GM03348 (cell line): ENCODE results near the gene LUM.

Experiments
- DNase-seq: peaks from one replicate; pipeline ENCODE4 v3.0.0; 2012; ENCODE audit warnings: low spot score

Gene LUM, protein sequence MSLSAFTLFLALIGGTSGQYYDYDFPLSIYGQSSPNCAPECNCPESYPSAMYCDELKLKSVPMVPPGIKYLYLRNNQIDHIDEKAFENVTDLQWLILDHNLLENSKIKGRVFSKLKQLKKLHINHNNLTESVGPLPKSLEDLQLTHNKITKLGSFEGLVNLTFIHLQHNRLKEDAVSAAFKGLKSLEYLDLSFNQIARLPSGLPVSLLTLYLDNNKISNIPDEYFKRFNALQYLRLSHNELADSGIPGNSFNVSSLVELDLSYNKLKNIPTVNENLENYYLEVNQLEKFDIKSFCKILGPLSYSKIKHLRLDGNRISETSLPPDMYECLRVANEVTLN

DNA sequence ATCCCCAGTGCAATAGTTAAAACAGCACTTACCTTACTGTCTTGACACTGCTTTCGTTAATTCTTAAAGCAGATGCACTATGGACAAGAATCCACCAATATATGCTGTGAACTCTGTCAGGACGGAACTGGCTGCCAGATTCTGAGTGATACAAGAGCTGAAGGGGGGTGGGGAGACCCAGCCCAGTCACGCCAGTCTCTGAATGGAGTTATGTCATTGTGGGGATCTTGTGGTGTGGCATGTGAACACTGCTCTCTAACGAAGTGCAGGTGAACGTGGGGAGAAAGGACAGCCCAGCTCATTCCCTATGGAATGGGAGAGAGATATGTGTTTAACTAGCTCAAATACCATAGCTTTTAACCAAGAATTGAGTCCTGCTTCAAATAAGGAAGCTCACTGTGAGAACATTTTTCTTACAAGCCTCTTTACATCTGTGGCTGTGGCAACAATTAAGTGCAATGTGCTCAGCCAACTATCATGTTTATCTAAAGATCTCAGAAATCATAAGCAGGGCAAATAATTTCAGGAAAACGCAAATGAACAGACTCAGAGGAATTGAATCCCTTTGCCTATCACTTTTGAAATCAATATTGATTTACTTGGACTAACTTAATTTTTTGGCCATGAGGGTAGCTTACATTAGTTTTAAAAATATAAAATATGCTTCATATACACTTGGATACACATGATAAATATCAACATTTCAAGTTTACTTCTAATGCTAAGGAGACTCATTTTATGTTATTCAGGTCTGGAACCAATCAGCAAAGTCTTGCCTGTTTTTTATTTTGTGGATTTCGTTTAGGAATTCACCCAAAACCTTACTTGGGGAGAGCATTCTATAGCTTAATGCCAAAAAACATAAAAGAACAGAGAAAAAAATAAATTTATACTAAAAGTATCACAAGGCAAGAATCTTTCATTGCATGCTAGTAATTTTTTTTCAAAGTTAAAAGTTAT, at the start of gene LUM:
LUM (minus strand) TSS at position 129 of the 960 bp plus-strand sequence. CDS start 2,515 bp downstream, outside the sequence.
- DNase-seq, result peak; percentile 64

DNA sequence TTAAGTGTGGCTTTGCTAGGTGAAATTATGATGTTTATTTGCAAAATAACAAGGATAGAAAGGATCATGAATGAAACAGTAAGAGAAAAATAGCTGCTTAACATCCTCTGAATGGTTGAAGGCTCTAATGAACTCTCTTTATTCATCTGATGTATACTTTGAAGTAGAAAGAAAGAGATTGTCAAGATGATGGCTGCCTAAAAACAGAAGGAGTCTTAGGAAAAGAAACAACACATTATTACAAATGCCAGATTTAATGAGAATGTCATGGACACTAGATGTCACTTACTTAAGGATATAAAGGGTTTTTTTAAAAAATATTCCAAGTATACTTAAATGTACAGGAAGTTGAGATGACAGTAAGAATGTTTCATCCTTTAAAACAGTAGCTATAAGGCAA, 49.7 kb upstream of the LUM start:
- DNase-seq, result no peak

DNA sequence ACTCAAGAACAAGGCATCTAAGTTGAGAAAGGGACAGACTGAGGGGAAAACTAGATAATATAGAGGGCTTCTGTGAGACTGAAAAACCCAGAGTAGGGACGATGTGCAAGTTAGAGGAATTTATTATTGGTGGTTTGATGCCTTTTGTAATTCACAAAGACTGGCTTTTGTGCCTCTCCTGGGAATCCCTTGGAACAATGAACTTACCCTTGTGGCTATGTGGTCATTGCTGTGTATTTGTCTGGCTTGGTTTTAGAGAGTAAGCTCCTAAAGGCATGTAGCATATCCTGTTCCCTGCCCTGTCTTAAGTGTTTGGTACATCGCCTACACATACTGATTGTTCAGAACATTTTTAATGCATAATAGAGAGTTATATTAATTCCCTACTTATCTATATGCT, 44.7 kb upstream of the LUM start:
- DNase-seq, result no peak

DNA sequence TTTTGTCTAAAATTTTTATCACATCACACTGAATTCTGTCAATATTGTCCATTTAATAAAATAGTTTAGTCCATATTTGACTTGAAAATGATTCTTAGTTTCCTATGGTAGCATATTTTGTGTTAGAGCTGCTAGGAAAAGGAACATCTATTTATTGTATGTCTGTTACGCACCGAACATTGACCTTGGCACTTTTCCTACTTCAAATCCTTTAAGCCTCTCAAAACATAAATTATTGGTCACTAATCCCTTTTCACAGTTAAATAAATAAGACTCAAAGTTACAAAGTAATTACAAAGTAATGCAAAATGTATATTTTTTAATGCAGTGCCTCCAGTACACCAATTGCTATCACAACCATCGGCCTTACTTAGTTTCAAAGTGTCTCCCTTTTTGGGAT, 42.8 kb upstream of the LUM start:
- no peak for DNase-seq

DNA sequence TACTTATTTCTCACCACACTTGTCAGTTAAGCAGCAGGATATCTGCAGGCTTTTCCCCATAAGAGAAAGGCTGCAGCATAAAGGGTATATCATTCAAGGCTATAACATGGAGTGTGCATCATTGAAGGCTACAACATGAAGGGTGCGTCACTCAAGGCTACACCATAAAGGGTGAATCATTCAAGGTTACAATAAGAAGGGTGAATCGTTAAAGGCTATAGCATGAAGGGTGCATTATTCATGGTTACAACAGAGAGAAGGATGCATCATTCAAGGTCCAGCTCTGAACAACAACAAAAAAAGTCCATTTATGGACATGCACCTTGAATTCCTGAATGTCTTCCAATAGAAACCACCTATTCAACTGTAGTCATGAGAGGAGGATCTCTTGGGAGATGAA, 32.8 kb upstream of the LUM start:
- DNase-seq, result no peak

DNA sequence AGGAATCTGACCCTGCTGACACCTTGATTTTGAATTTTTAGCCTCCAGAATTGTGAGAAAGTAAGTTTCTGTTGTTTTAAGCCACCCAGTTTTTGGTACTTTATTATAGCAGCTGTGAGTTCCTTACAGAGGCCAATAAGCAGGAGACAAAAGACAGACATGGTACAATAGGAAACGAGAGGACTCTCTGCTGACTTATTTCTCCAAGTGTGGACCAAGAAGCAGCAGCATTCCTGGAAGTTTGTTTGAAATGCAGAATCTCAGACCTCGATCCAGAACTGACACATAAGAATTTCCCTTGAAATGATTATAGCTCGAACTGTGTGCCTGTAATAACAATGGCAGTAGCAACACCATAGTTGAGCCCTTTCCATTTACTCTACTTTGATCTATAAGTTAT, 31.9 kb upstream of the LUM start:
- peak; percentile 5 for DNase-seq

DNA sequence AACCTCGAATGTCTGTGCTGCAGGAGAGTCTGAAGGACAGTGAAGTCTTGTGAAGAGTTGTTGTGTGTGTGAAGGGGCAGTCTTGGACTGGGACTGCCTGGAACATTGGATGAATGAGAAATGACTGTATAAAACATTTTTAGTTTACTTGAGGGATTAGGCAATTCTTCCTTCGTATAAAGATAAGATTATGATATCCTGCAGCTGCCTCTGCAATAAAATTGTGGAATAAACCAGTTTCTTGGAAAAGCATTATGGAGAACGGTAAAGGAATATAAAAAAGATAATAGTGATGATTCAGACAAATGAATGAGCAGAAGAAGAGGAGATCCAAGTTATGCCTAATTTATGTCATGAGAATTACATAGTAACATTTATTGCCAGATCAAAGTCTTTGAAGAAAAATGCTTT, 30.9 kb upstream of the LUM start:
- peak; percentile 4 for DNase-seq

DNA sequence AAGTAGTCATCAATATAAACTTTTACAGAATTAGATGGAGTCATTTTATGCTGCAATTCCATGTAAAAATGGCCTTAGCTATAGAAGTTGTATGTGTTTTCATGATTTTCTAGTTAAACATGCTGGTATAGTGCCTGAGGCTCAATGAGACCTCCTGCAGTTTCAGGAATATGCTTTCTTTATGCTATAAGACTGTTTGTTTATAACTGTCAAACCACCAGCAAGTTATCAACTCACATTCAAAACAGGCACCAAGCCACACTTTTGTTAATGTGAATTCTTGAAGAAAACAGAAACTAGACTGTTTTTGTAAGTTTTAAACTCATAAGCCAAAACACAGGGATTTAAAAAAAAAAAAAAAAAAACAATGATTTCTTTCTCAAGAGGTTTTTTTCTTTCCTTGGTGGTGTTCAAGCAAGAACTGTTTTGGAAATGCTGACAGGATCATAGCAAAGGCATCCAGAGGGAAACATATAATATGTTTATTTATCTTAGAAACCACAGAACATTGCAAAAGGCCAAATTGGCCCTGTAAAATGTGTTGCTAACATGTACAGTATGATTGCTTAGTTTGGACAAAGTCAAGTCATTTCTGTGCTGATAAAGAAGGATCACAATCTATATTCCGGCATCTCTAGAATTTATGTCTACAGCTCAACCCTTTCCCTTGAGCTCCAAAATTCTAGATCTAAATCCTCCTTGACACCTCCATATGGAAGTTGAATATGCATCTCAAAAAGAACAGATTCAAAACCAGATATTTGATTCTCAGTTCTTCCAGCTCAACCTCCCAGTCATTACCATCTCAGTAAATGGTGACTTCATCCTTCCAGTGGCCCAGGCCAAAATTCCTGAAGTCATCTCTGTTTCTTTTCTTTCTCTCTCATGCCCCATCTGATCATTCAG, 29.0 kb upstream of the LUM start:
- peak; percentile 41 for DNase-seq

DNA sequence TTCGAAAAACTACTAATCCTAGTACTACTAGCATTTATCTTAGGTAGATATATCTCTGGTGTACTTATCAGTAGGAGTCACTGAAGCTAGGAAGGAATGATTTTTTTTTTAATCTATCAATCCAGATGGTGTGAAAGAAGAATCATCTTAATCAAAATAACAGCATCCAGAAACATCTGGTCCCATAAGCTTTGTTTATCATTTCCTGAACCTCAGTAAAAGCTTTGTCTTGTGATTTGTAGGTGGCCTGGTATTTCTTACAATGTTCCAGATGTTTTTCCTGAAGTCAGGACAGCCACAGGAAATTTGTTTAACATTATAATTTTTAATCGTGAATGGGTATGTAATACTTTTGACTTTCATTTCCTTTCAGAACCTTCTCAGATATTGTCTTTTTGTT, 28.0 kb upstream of the LUM start:
- DNase-seq, result peak; percentile 6

DNA sequence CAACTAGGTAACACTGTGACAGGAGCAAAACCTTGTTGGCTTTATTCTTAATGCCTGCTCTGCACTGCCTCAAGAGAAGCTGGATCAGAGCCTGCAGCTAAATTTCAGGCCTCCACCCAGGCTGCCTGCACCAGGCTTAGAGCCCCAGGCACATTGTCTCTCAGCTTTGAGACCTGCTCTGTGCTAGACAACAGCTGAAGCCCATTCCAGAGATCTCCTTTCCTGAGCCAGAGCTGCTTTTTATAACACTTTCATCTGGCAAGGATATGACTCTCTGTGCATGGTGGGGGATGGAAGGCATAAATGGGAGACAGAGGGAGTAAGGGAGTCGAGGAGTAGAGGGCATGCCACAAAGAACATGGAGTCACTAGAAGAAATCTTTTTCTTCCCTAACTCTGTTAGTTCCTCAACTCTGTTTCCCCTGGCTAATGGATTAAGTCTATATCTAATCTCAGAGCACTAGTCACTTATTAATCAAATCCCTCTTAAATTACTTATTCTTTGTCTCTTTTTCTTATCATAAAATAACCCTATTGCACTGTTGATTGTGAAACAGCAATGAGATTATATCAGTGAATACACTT, 27.1 kb upstream of the LUM start:
- no peak for DNase-seq

DNA sequence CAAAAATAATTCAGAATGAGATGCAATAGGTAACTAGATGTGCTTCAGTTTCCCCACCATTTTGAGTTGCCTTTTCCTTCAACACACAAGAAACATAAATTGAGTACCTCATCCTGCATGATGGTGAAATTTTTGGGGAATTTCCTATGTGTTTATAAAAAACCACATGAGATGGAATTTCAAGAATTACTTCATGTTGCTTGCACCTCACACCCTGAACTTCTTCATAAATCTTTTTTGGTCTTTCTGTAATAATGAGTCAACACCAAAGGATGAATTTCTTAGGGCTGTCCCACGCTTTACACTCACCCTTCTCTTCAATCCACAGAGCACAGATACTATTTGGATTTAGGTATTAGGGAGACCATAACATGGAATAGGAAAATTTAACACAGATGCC, 22.6 kb upstream of the LUM start:
- peak; percentile 50 for DNase-seq

DNA sequence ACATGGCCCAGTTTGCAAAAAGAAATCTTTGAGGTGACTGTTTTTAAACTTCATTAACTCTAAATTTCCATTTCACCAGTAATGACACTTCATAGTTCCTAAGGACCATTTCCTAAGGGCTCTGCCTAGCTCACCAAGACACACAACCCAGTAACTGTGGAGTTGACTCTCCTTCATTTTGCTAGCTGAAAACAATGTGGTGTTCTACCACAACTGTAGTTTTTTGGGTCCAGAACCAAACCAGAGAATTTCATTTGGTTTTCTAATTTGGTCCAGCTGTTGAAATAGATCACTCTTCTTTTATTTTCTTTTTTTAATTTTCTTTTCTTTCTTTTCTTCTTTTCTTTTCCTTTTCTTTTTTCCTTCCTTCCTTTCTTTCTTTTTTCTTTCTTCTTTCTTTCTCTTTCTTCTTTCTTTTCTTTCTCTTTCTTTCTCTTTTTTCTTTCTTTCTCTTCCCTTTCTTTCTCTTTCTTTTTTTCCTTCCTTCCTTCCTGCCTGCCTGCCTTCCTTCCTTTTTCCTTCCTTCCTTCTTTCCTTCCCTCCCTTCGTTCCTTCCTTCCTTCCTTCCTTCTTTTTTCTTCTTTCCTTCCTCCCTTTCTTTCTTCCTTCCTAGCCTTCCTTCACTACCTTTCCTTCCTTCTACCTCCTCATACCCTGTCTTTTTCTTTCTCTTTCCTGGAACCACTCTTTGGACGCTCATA, 18.5 kb upstream of the LUM start:
- no peak for DNase-seq

DNA sequence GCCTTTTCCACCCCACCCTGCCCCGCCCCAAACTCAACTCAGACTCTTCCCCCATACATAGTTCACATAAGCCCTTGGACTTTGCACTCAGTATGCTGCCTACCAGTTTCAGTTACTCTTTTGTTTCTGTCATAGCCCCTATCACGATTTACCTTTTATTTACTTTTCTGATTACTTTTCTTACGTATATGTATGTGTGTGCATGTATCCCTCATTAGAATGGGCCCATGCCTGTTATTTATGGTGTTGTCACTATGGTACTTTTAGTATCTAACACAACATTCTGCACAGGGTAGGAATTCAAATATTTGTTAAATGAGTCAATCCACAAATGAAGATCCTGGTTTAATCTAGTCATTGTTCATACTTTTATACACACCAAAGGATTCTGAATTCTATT, 16.5 kb upstream of the LUM start:
- peak; percentile 18 for DNase-seq

DNA sequence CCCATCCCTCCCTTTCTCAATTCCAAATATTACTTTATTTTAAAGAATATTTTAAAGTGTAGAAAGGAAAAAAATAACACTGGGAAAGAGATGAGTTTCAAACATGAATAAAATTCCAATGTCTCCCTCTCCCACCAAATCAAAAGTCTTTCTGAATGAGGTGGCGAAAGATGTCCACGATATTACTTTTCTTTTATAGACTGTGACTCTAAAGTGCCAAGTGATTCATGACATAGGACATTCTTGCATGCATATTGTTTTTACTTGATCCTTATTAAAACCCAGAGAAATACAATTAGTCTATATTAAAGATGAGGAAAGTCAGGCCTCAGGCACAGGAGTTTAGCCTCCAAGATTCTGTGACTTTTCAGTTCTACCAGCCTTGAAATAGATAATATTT, 16.0 kb upstream of the LUM start:
- no peak for DNase-seq

DNA sequence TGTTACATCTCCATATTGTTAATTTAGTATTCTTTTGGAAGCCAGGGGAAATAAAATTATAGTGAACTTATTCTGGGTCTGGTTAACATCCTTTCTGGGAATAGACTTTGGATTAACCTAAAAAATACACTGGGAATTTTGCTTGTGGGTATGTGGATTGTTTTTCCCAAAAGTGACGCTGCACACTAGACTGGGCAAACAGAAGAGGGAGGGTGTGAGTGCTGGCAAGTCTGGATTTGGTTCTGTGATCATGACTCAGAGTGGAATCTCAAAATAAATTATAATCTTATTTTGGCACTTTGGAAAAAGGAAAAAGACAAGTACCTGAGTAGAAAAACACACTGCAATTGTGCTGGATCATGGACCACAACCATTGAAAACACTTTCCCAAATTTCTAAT, 15.2 kb upstream of the LUM start:
- peak; percentile 18 for DNase-seq

DNA sequence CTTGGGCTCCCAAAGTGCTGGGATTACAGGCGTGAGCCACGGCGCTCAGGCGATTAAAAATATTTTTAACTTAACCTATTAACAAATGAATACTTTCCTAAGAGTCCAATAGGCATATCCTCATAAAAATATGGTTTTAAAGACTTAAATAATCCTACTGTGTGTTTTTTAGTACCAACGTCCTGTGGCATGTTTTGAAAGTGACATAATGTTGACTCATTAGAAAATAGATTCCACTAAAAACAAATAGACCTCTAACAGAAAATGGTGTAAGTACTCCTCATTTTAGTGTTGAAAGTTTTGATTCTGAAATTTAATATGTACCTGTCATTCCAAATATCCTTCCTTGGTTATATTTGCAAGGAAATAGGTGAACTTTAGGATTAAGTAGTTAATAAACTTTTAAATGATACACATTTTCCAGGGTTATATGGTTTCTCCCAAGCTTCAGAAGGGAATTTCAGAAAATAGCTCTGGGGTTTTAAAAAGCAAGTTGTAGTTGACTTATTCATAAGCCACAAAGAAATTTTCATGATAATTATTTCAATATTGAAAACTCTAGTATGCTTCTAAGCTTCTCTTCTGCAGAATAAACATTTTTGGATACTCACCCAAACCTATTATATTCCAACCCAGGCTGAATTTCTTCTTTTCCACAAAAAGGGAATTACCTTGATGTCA, 12.1 kb upstream of the LUM start:
- no peak for DNase-seq

DNA sequence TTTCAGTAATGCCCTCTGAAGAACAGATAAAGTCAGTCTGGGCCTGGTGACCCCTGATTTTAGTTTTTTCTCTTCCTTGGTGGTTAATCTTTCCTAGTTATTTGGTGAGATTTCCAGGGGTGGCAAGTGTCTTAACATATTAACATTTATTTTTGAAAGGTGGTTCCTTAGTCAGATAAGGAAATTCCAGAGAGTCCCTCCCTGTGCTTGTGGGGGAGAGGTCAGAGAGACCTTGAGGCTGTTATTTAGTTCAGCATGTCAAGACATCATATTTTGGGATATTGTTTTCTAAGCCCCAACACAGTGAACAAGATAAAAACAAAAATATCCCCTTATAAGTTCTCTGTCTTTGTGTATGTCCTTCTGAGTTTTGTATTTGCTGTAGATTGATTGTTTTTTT, 9.5 kb upstream of the LUM start:
- DNase-seq, result no peak

DNA sequence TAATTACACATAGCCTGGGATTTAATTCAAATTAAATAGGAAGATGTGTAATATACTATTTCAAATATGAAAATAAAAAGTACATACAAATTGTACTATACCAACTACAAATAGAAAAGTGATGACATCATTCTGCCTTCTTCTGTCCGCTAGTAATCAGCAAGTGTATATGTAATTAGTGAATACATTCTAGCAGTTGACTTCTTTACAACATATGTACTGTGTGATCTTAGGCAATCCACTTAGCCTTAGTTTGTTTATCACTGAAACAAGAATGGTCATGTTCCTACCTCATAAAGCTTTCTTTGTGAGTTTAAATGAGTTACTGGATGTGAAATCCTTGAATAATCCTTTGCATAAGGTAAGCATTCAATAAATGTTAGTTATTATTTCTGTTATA, 7.8 kb upstream of the LUM start:
- no peak for DNase-seq

DNA sequence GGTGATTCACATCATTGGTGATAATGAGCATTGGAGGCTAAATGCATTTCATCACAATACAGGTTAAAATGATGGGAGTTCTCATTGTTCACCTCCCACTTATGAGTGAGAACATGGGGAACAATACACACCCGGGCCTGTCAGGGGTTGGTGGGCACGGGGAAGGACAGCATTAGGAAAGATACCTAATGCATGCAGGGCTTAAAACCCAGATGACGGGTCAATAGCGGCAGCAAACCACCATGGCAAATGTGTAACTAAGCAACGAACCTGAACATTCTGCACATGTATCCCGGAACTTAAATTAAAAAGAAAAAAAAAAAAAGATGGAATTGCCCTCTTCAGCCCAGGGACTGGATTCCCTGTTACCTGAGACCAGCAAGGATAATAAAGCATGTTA, 2.3 kb upstream of the LUM start:
- DNase-seq, result no peak

DNA sequence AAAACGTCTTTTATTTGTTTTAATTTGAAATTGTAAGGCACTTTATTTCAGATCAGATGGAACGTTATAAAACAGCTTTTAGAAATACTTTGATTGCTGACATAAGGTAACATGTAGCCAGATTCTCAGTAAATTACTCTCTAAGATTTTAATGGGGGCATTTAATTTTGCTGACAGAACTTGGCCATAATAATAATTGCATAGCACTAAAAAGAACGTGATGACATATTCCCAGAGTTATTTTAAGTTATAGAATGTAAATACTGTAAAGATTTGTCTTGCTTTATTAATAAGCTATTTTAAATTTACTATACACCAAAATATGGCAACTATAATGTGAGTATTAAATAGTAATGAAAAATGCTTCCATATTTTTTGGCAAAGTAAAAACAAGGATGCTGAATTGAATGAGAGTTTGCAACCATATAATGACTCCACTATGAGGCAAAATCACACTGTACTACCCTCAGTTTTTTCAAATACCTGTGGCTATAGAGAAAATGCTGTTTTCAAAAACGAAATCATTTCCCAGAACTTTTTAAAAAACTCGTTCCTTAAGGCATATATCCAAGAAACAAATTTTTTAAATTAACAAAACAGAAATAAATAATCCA, 876 bp downstream of the LUM start:
- DNase-seq, result no peak
